OCI-LY7 (cell line): ENCODE results near the gene GLYATL2. TPM values are rescaled to one million over a fixed set of nuclear protein-coding genes. Genes with fewer than 3 reads are reported as not detected.

Experiments used
- BruUV-seq: library from RNA; stranded (reverse); fragments of 400-500 nt; replicated peaks from 2 replicates; lab custom pipeline; 2021; lab: Mats Ljungman, UMichigan
- CTCF ChIA-PET: fragments of 300-600 bp; sonication (Branson Sonifier 250); formaldehyde crosslinking; loops from one replicate; lab custom pipeline; 2022; ENCODE audit warnings: antibody characterized with exemption; ENCODE audit not compliant: unreplicated experiment; lab: Charles Lee
- POLR2A ChIA-PET: fragments of 300-600 bp; sonication (Branson Sonifier 250); formaldehyde crosslinking; loops from one replicate; lab custom pipeline; 2022; ENCODE audit warnings: antibody characterized with exemption; lab: Charles Lee
- DNase-seq: peaks from one replicate; pipeline ENCODE4 v3.0.0-alpha.2; 2015; ENCODE audit warnings: low spot score
- H2AFZ ChIP-seq: fragments of 200-600 bp; sonication (generic), shearing (Covaris generic); 2 replicates; pipeline ENCODE4 v1.6.1; 2014; ENCODE audit warnings: mild to moderate bottlenecking, antibody characterized with exemption, low read length, moderate library complexity
- H3K27ac ChIP-seq: fragments of 200-600 bp; sonication (generic); 2 replicates; pipeline ENCODE4 v1.5.1; 2014; ENCODE audit warnings: mixed run types, low read depth, mild to moderate bottlenecking, moderate library complexity, low read length, inconsistent platforms; ENCODE audit not compliant: poor library complexity, severe bottlenecking
- H3K36me3 ChIP-seq: fragments of 200-600 bp; sonication (generic); 2 replicates; pipeline ENCODE4 v1.6.1; 2014; ENCODE audit warnings: mild to moderate bottlenecking, antibody characterized with exemption, low read length, moderate library complexity, mixed read lengths; ENCODE audit not compliant: insufficient read depth
- H3K4me1 ChIP-seq: fragments of 200-600 bp; sonication (generic); 2 replicates; pipeline ENCODE4 v1.5.1; 2014; ENCODE audit warnings: mild to moderate bottlenecking, low read length; ENCODE audit not compliant: insufficient read depth, poor library complexity, severe bottlenecking
- H3K4me2 ChIP-seq: fragments of 200-600 bp; sonication (generic); 2 replicates; pipeline ENCODE4 v1.6.1; 2014; ENCODE audit warnings: mild to moderate bottlenecking, low read length
- H3K4me3 ChIP-seq: fragments of 200-600 bp; sonication (generic); 2 replicates; pipeline ENCODE4 v1.5.1; 2014; ENCODE audit warnings: mild to moderate bottlenecking, low read depth, low read length; ENCODE audit not compliant: poor library complexity, severe bottlenecking
- H3K79me2 ChIP-seq: fragments of 200-600 bp; sonication (generic); 2 replicates; pipeline ENCODE4 v1.6.1; 2016; ENCODE audit warnings: low read depth, mild to moderate bottlenecking, low read length, moderate library complexity, mixed read lengths; ENCODE audit not compliant: insufficient read depth
- H3K9me2 ChIP-seq: fragments of 200-600 bp; sonication (generic); 2 replicates; pipeline ENCODE4 v1.6.1; 2016; ENCODE audit warnings: mild to moderate bottlenecking, low read length, mixed read lengths; ENCODE audit not compliant: insufficient read depth
- H3K9me3 ChIP-seq: fragments of 200-600 bp; sonication (generic); 2 replicates; pipeline ENCODE4 v1.6.1; 2014; ENCODE audit warnings: mild to moderate bottlenecking, mixed run types, low read length, mixed read lengths
- H4K20me1 ChIP-seq: fragments of 200-600 bp; sonication (generic); 2 replicates; pipeline ENCODE4 v1.6.1; 2014; ENCODE audit warnings: mild to moderate bottlenecking, antibody characterized with exemption, low read length, moderate library complexity, mixed read lengths; ENCODE audit not compliant: insufficient read depth
- CTCF ChIP-seq: fragments of 200-600 bp; sonication (generic); conservative IDR thresholded peaks from 2 replicates; pipeline ENCODE4 v1.5.1; 2014; ENCODE audit warnings: mild to moderate bottlenecking, antibody characterized with exemption, low read length, moderate library complexity, mixed read lengths
- EZH2phosphoT487 ChIP-seq: fragments of 200-600 bp; sonication (generic); IDR thresholded peaks from 2 replicates; pipeline ENCODE4 v1.6.1; 2018; ENCODE audit warnings: low read depth, borderline replicate concordance, mild to moderate bottlenecking, mixed run types, antibody characterized with exemption, low read length, moderate library complexity, mixed read lengths
- intact Hi-C: fragments of 100-400 bp; cut with micrococcal nuclease; formaldehyde crosslinking; loops from one replicate; pipeline ENCODE4 v1.10.0; 2022; ENCODE audit not compliant: unreplicated experiment
- total RNA-seq, 2 experiments: library from RNA; depleted of rRNA in 1 of 2; stranded (reverse); fragments of >200 nt in 1 of 2; shearing (Covaris generic) in 1 of 2; gene quantifications; 2 replicates each; pipeline ENCODE4 v1.2.3, GENCODE V29; 2014 to 2022

The GLYATL2 gene
- total RNA-seq, 2 experiments from 2014 or later: not detected

GRCh38 chr11:58863697-58864096 is 19.2 kb upstream of the GLYATL2 start:
- CTCF ChIA-PET: no interaction called here

DNA sequence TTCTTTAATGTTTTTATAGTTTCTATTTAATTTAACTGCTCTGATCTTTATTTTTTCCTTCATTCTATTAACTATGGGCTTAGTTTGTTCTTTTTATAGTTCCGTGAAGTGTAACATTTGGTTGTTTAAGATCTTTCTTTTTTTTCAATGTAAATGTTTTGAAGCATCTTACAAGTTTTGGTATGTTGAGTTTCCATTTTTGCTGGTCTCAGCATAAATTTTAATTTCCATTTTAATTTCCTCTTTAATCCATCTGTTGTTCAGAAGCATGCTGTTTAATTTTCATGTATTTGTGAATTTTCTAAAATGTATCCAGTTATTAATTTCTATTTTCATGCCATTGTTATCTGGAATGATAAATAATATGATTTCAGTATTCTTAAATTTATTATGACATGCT is 17.0 kb upstream of the GLYATL2 start:
- Histone ChIP-seq H3K4me2 (no peak overlapping the region), H2AFZ (no peak overlapping the region), H3K9me2 (no peaks in the 10 kb centered on the region), H3K9me3 (no peaks in the 10 kb centered on the region), H3K36me3 (no peaks in the 10 kb centered on the region), H4K20me1 (no peaks in the 10 kb centered on the region), H3K79me2 (no peaks in the 10 kb centered on the region), H3K4me1 (no peaks in the 10 kb centered on the region), H3K4me3 (no peak overlapping the region), H3K27ac (no peak overlapping the region)
- POLR2A ChIA-PET: no interaction called here
- intact Hi-C loops: no loop called here
- no peak for DNase-seq
- TF ChIP-seq EZH2phosphoT487: no peak
- TF ChIP-seq CTCF: no peak
- no TSS peak for BruUV-seq
- CTCF ChIA-PET: no interaction called here

More at GRCh38 chr11:58863697-58864096, 19.2 kb upstream of the GLYATL2 start:
- Histone ChIP-seq H3K9me3 (no peaks in the 10 kb centered on the region), H3K79me2 (no peaks in the 10 kb centered on the region), H3K36me3 (no peaks in the 10 kb centered on the region), H2AFZ (no peak overlapping the region), H3K4me1 (no peaks in the 10 kb centered on the region), H3K4me3 (no peak overlapping the region), H4K20me1 (no peaks in the 10 kb centered on the region), H3K9me2 (no peaks in the 10 kb centered on the region), H3K4me2 (no peak overlapping the region), H3K27ac (no peak overlapping the region)
- BruUV-seq: no TSS peak
- POLR2A ChIA-PET: no interaction called here
- intact Hi-C loops: no loop called here
- no peak for DNase-seq
- TF ChIP-seq EZH2phosphoT487 (no peak), CTCF (no peak)

DNA sequence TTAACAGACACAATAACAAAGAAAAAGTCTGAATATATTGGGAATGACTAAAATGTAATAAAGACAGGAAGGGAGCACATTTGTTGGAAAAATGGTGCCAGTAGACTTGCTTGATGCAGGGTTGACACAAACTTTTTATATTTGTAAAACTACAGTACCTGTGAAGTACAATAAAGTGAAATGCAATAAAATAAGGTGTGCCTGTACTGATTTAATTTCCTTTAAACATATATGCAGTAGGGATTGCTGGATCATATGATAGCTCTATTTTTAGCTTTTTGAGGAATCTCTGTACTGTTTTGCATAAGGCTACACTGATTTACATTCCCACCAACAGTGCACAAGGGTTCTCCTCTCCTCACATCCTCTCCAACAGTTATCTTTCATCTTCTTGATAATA is 12.3 kb upstream of the GLYATL2 start:
- intact Hi-C loops: no loop called here
- H3K4me2 ChIP-seq: no peak overlapping the region

More for the DNA sequence above, 12.3 kb upstream of the GLYATL2 start:
- no peak overlapping the region for H3K4me3 ChIP-seq
- no TSS peak for BruUV-seq
- H3K9me2 ChIP-seq: no peaks in the 10 kb centered on the region
- no peaks in the 10 kb centered on the region for H3K36me3 ChIP-seq
- H3K79me2 ChIP-seq: no peaks in the 10 kb centered on the region
- ChIA-PET CTCF (no interaction called here), POLR2A (no interaction called here)
- TF ChIP-seq CTCF (no peak), EZH2phosphoT487 (no peak)
- H3K4me1 ChIP-seq: no peaks in the 10 kb centered on the region
- H3K9me3 ChIP-seq: no peaks in the 10 kb centered on the region
- H3K27ac ChIP-seq: no peak overlapping the region
- no peaks in the 10 kb centered on the region for H4K20me1 ChIP-seq
- H2AFZ ChIP-seq: no peak overlapping the region
- DNase-seq: no peak
